SU-DHL-6 (cell line): ENCODE results near the gene RPRD1B.

Experiments
- H2AFZ ChIP-seq: fragments of 200-600 bp; sonication (generic); 2 replicates; pipeline ENCODE4 v1.6.1; 2014; ENCODE audit warnings: low read depth, mild to moderate bottlenecking, moderate library complexity, mixed read lengths, antibody characterized with exemption, low read length; ENCODE audit not compliant: severe bottlenecking
- H3F3A ChIP-seq: fragments of 200-600 bp; shearing (Covaris generic); 2 replicates; pipeline ENCODE4 v1.6.0; 2016; ENCODE audit warnings: antibody characterized with exemption, mild to moderate bottlenecking; ENCODE audit not compliant: insufficient read depth
- H3K27ac ChIP-seq: fragments of 200-600 bp; sonication (generic); 2 replicates; pipeline ENCODE4 v1.5.1; 2016; ENCODE audit warnings: low read depth, mild to moderate bottlenecking, low read length, moderate library complexity, mixed read lengths
- H3K27me3 ChIP-seq: fragments of 200-600 bp; sonication (generic), shearing (Covaris generic); 2 replicates; pipeline ENCODE4 v1.6.0; 2014; ENCODE audit warnings: mild to moderate bottlenecking, low read length
- H3K36me3 ChIP-seq: fragments of 200-600 bp; sonication (generic); 2 replicates; pipeline ENCODE4 v1.6.1; 2014; ENCODE audit warnings: mild to moderate bottlenecking, low read length, mixed read lengths
- H3K4me2 ChIP-seq: fragments of 300-600, 200-600 bp; shearing (Covaris generic), sonication (generic); 2 replicates; pipeline ENCODE4 v1.6.0; 2014; ENCODE audit warnings: low read length, low read depth, mild to moderate bottlenecking; ENCODE audit not compliant: poor library complexity, severe bottlenecking
- H3K4me3 ChIP-seq: fragments of 200-600 bp; sonication (generic); 2 replicates; pipeline ENCODE4 v1.5.1; 2014; ENCODE audit warnings: antibody characterized with exemption, low read length, mild to moderate bottlenecking, mixed read lengths; ENCODE audit not compliant: insufficient read depth, poor library complexity, severe bottlenecking
- H3K79me2 ChIP-seq: fragments of 200-600 bp; sonication (generic); 2 replicates; pipeline ENCODE4 v1.6.1; 2014; ENCODE audit warnings: mild to moderate bottlenecking, low read length, moderate library complexity; ENCODE audit not compliant: insufficient read depth
- H3K9ac ChIP-seq: fragments of 200-600 bp; sonication (generic); 2 replicates; pipeline ENCODE4 v1.7.0; 2014; ENCODE audit warnings: mild to moderate bottlenecking, low read length
- H3K9me2 ChIP-seq: fragments of 200-600 bp; sonication (generic); replicated peaks from 2 replicates; pipeline ENCODE4 v1.6.1; 2014; ENCODE audit warnings: low read length; ENCODE audit not compliant: insufficient read depth
- H3K9me3 ChIP-seq: fragments of 200-600 bp; sonication (generic); 2 replicates; pipeline ENCODE4 v1.6.1; 2014; ENCODE audit warnings: low read length, mixed read lengths; ENCODE audit not compliant: insufficient read depth
- H4K20me1 ChIP-seq: fragments of 200-600 bp; sonication (generic); 2 replicates; pipeline ENCODE4 v1.6.1; 2014; ENCODE audit warnings: low read depth, mild to moderate bottlenecking, antibody characterized with exemption, low read length, moderate library complexity, mixed read lengths
- CTCF ChIP-seq: fragments of 200-600 bp; sonication (generic); IDR thresholded peaks from one replicate; pipeline ENCODE4 v1.5.1; 2017; ENCODE audit warnings: antibody characterized with exemption, mild to moderate bottlenecking, low read length, moderate library complexity; ENCODE audit not compliant: insufficient read depth, poor library complexity, severe bottlenecking
- EZH2phosphoT487 ChIP-seq: fragments of 200-600 bp; sonication (generic), shearing (Covaris generic); conservative IDR thresholded peaks from 2 replicates; pipeline ENCODE4 v1.6.1; 2018; ENCODE audit warnings: mild to moderate bottlenecking, antibody characterized with exemption, low read length, moderate library complexity, mixed read lengths

Gene RPRD1B

GRCh38 chr20:38112930-38113294 lies 79.4 kb downstream of the RPRD1B start:
- H3K79me2 ChIP-seq, result no peaks in the 10 kb centered on the region
- no peak overlapping the region for H3K27ac ChIP-seq
- no peak overlapping the region for H2AFZ ChIP-seq
- no peak overlapping the region for H3K4me2 ChIP-seq
- no peaks in the 10 kb centered on the region for H4K20me1 ChIP-seq
- H3K9me3 ChIP-seq, result no peaks in the 10 kb centered on the region
- no peaks in the 10 kb centered on the region for H3K36me3 ChIP-seq
- no peaks in the 10 kb centered on the region for H3K9me2 ChIP-seq
- H3K27me3 ChIP-seq, result no peaks in the 10 kb centered on the region
- H3K9ac ChIP-seq, result no peak overlapping the region
- no peaks in the 10 kb centered on the region for H3F3A ChIP-seq
- no peak overlapping the region for H3K4me3 ChIP-seq
- TF ChIP-seq CTCF (no peak), EZH2phosphoT487 (no peak)

- Histone ChIP-seq H3K4me2 (no peak overlapping the region), H3K79me2 (no peaks in the 10 kb centered on the region), H3K36me3 (no peaks in the 10 kb centered on the region), H3K4me3 (no peak overlapping the region), H3K27me3 (no peaks in the 10 kb centered on the region), H3K27ac (no peak overlapping the region), H3K9me3 (no peaks in the 10 kb centered on the region), H3K9ac (no peak overlapping the region), H4K20me1 (no peaks in the 10 kb centered on the region), H3K9me2 (no peaks in the 10 kb centered on the region), H2AFZ (no peak overlapping the region), H3F3A (no peaks in the 10 kb centered on the region)
- TF ChIP-seq EZH2phosphoT487 (no peak), CTCF (no peak)
These were observed 80.1 kb downstream of the RPRD1B start for GRCh38 chr20:38113401-38114325.

DNA sequence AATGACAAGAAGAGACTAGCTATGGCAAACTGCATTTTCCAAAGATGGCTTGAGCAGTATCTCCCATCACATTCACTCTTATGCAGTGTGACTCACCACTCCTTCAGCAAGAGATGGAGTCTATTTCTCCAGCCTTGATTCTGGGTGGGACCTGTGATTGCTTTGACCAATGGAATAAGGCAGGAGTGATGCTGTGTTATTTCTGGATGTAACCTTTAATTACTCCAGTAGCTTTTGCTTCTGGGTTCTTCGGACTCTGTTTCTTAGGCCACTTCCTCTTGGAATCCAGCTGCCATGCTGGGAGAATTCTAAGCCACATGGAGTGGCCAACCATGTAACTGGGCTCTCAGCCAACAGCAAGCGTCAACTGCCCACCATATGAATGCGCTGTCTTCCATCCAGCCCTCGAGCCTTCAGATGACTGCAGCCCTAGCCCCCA lies 80.8 kb downstream of the RPRD1B start:
- H4K20me1 ChIP-seq, result no peaks in the 10 kb centered on the region
- H3K9ac ChIP-seq, result no peak overlapping the region
- no peak overlapping the region for H2AFZ ChIP-seq
- H3K27me3 ChIP-seq, result no peaks in the 10 kb centered on the region
- H3K36me3 ChIP-seq, result no peaks in the 10 kb centered on the region
- no peak overlapping the region for H3K4me3 ChIP-seq
- no peak overlapping the region for H3K4me2 ChIP-seq
- H3K9me3 ChIP-seq, result no peaks in the 10 kb centered on the region
- H3K79me2 ChIP-seq, result no peaks in the 10 kb centered on the region
- TF ChIP-seq CTCF (no peak), EZH2phosphoT487 (no peak)
- H3F3A ChIP-seq, result no peaks in the 10 kb centered on the region
- H3K9me2 ChIP-seq, result no peaks in the 10 kb centered on the region
- H3K27ac ChIP-seq, result no peak overlapping the region
